HepG2 (cell line): ENCODE results near the gene YPEL3. TPM values are rescaled to one million over a fixed set of nuclear protein-coding genes. Genes with fewer than 3 reads are reported as not detected.

Source experiments
- ATAC-seq: fragments of 200-7000 bp; cut with Tn5 transposase; 3 replicates; pipeline ENCODE4 v1.9.1; 2020; ENCODE audit warnings: mild to moderate bottlenecking, moderate library complexity
- BruUV-seq: library from RNA; stranded (reverse); fragments of 400-500 nt; replicated peaks from 2 replicates; lab custom pipeline; 2021; lab: Mats Ljungman, UMichigan
- CTCF ChIA-PET: fragments of 300-600 bp; formaldehyde crosslinking; extraction: SDS; loops from one replicate; lab custom pipeline; 2021; ENCODE audit warnings: low total read pairs, inconsistent platforms, low intra/inter-chr PET ratio; lab: Yijun Ruan, JAX
- POLR2A ChIA-PET: fragments of 350-600 bp; sonication (Branson Sonifier 250); formaldehyde crosslinking; loops from one replicate; lab custom pipeline; 2020; ENCODE audit warnings: antibody characterized with exemption, inconsistent platforms; lab: Yijun Ruan, JAX
- DNase-seq: peaks from one replicate; pipeline ENCODE4 v3.0.0-alpha.2; 2015; ENCODE audit warnings: low spot score
- FAIRE-seq: peaks from 3 replicates; lab custom pipeline; 2011; peaks lifted over from hg19 to GRCh38; lab: Jason Lieb, UNC
- H2AFZ ChIP-seq: one replicate; pipeline ENCODE4 v1.6.1; 2011; ENCODE audit warnings: low read length, inconsistent platforms
- H3K27ac ChIP-seq: fragments of 300-600 bp; 3 replicates; pipeline ENCODE4 v1.8.0; 2011; ENCODE audit warnings: mixed run types, mild to moderate bottlenecking, mixed read lengths, low read length, inconsistent platforms; ENCODE audit not compliant: insufficient read depth; ENCODE audit errors: extremely low read length
- H3K27me3 ChIP-seq, 2 experiments: fragments of 200-600 bp in 1 of 2; 2 replicates in 1 of 2; 3 replicates in 1 of 2; pipeline versions ENCODE4 v1.6.0 to v1.8.0; 2011; ENCODE audit warnings: low read length in 2 of 2, mild to moderate bottlenecking in 2 of 2, moderate library complexity in 2 of 2, inconsistent platforms in 1 of 2; ENCODE audit not compliant: insufficient read depth in 2 of 2, control insufficient read depth in 1 of 2
- H3K36me3 ChIP-seq, 2 experiments: fragments of 200-600 bp in 1 of 2; replicated peaks in 1 of 2; 2 replicates in 1 of 2; 3 replicates in 1 of 2; pipeline versions ENCODE4 v1.5.1 to v1.8.0; 2011; ENCODE audit warnings: low read length in 2 of 2, inconsistent platforms in 1 of 2; ENCODE audit not compliant: insufficient read depth in 2 of 2, control insufficient read depth in 1 of 2
- H3K4me1 ChIP-seq: 2 replicates; pipeline ENCODE4 v1.5.1; 2012; ENCODE audit warnings: low read length, inconsistent platforms; ENCODE audit not compliant: insufficient read depth
- H3K4me2 ChIP-seq: 2 replicates; pipeline ENCODE4 v1.6.0; 2011; ENCODE audit warnings: low read depth, low read length, inconsistent platforms
- H3K4me3 ChIP-seq, 3 experiments: fragments of 200-600 bp in 1 of 3; sonication (generic), shearing (Covaris generic) in 1 of 3; replicated peaks in 1 of 3; 2 replicates each; pipeline ENCODE4 v1.5.1; 2011 to 2016; ENCODE audit warnings: low read length in 3 of 3, inconsistent platforms in 2 of 3, low read depth in 2 of 3, mild to moderate bottlenecking in 2 of 3, control low read depth in 1 of 3, mixed read lengths in 1 of 3; ENCODE audit not compliant: insufficient read depth in 1 of 3
- H3K79me2 ChIP-seq: one replicate; pipeline ENCODE4 v1.6.1; 2011; ENCODE audit warnings: low read length, inconsistent platforms; ENCODE audit not compliant: insufficient read depth
- H3K9ac ChIP-seq: 2 replicates; pipeline ENCODE4 v1.6.0; 2011; ENCODE audit warnings: mild to moderate bottlenecking, low read depth, low read length, inconsistent platforms; ENCODE audit not compliant: insufficient read depth
- H3K9me3 ChIP-seq: 2 replicates; pipeline ENCODE4 v1.5.1; 2012; ENCODE audit warnings: mild to moderate bottlenecking, low read length
- H4K20me1 ChIP-seq: 2 replicates; pipeline ENCODE4 v1.6.0; 2011; ENCODE audit warnings: inconsistent platforms, mild to moderate bottlenecking, low read length, moderate library complexity; ENCODE audit not compliant: insufficient read depth
- ETV5 ChIP-seq: IDR thresholded peaks from 2 replicates; pipeline ENCODE4 v1.6.1; 2018; ENCODE audit warnings: missing biosample characterization, missing genetic modification reagents, inconsistent platforms, borderline replicate concordance
- FOXP1 ChIP-seq, 2 experiments: fragments of 450-650 bp in 1 of 2; IDR thresholded peaks; 2 replicates each; pipeline ENCODE4 v1.6.1; 2017 to 2018; ENCODE audit warnings: antibody characterized with exemption in 1 of 2
- GFI1 ChIP-seq: sonication (generic); formaldehyde crosslinking; IDR thresholded peaks from 2 replicates; pipeline ENCODE4 v1.5.0; 2020; ENCODE audit warnings: missing genetic modification reagents, mild to moderate bottlenecking, borderline replicate concordance
- HNRNPLL ChIP-seq: fragments of 200-400 bp; formaldehyde crosslinking; IDR thresholded peaks from 2 replicates; pipeline ENCODE4 v1.6.1; 2017; ENCODE audit warnings: mild to moderate bottlenecking, low read depth, low read length; ENCODE audit not compliant: poor library complexity, severe bottlenecking
- ISX ChIP-seq: sonication (generic); formaldehyde crosslinking; conservative IDR thresholded peaks from 2 replicates; pipeline ENCODE4 v1.5.0; 2020; ENCODE audit warnings: missing genetic modification reagents
- LCORL ChIP-seq, 2 experiments: fragments of 450-650 bp in 1 of 2; sonication (generic) in 1 of 2; formaldehyde crosslinking in 1 of 2; IDR thresholded peaks; 2 replicates each; pipeline versions ENCODE4 v1.5.0 to v1.6.1; 2017 to 2020; ENCODE audit warnings: antibody characterized with exemption in 1 of 2, missing genetic modification reagents in 1 of 2
- MEIS2 ChIP-seq: sonication (generic); formaldehyde crosslinking; IDR thresholded peaks from 2 replicates; pipeline ENCODE4 v1.9.0; 2021; ENCODE audit warnings: mild to moderate bottlenecking, missing genetic modification reagents
- RBFOX2 ChIP-seq: fragments of 200-400 bp; formaldehyde crosslinking; IDR thresholded peaks from 2 replicates; pipeline ENCODE4 v1.6.1; 2017; ENCODE audit warnings: low read depth, mild to moderate bottlenecking, low read length
- TSC22D2 ChIP-seq: sonication (generic); formaldehyde crosslinking; IDR thresholded peaks from 2 replicates; pipeline ENCODE4 v1.5.1; 2020; ENCODE audit warnings: missing genetic modification reagents, mild to moderate bottlenecking, borderline replicate concordance
- ZNF138 ChIP-seq: sonication (generic); formaldehyde crosslinking; IDR thresholded peaks from 2 replicates; pipeline ENCODE4 v1.5.0; 2020; ENCODE audit warnings: mild to moderate bottlenecking, low read depth, missing genetic modification reagents
- ZNF430 ChIP-seq: sonication (generic); formaldehyde crosslinking; IDR thresholded peaks from 2 replicates; pipeline ENCODE4 v1.9.0; 2021; ENCODE audit warnings: mild to moderate bottlenecking, missing genetic modification reagents
- ZNF652 ChIP-seq: IDR thresholded peaks from 2 replicates; pipeline ENCODE4 v1.6.1; 2016; ENCODE audit warnings: low read depth, borderline replicate concordance
- ZNF660 ChIP-seq: sonication (generic); formaldehyde crosslinking; IDR thresholded peaks from 2 replicates; pipeline ENCODE4 v1.5.1; 2020; ENCODE audit warnings: mild to moderate bottlenecking, low read depth, missing genetic modification reagents, borderline replicate concordance
- ZNF749 ChIP-seq: sonication (generic); formaldehyde crosslinking; IDR thresholded peaks from 2 replicates; pipeline ENCODE4 v1.8.0; 2022; ENCODE audit warnings: mild to moderate bottlenecking, missing genetic modification reagents, moderate library complexity, borderline replicate concordance
- WGBS: methylation state at CpG from one replicate; pipeline ENCODE4 v1.1.6; 2017; ENCODE audit warnings: low lambda C conversion rate; 5-methylcytosine and 5-hydroxymethylcytosine counted together
- in situ Hi-C: cut with HindIII; loops from 2 replicates; pipeline ENCODE4 v1.10.0; 2017; ENCODE audit warnings: low pct_unique_long_range_greater_than_20kb; ENCODE audit not compliant: extremely low pct_ligation_motif_present
- intact Hi-C: fragments of 100-400 bp; cut with micrococcal nuclease; formaldehyde crosslinking; loops from one replicate; pipeline ENCODE4 v1.10.0; 2022; ENCODE audit not compliant: unreplicated experiment
- polyA plus RNA-seq, 8 experiments: library from polyadenylated mRNA; depleted of rRNA in 3 of 8; stranded (reverse) in 7 of 8; unstranded in 1 of 8; fragments of >200 nt; fragmentation: Illumina TruSeq in 4 of 8; extraction: Trizol in 4 of 8; gene quantifications; 2 replicates each; pipeline versions ENCODE4 v1.2.1 to v1.2.3, GENCODE V29; 2011 to 2016; ENCODE audit warnings: low read depth in 4 of 8, missing spikeins in 1 of 8, mixed read lengths in 1 of 8; ENCODE audit not compliant: insufficient read depth in 1 of 8
- total RNA-seq, 5 experiments: library from RNA; depleted of rRNA; stranded (reverse); fragments of >200 nt; fragmentation: Illumina TruSeq; extraction: Trizol; gene quantifications; 2 replicates each; pipeline ENCODE4 v1.2.3, GENCODE V29; 2016; ENCODE audit warnings: low read depth in 1 of 5
- TF ChIP-seq, protein P1 (sequence below): sonication (generic); formaldehyde crosslinking; IDR thresholded peaks from 2 replicates; pipeline ENCODE4 v1.8.1; 2023; ENCODE audit warnings: mild to moderate bottlenecking, inconsistent platforms, moderate library complexity, missing genetic modification reagents, borderline replicate concordance
- TF ChIP-seq, protein P2 (sequence below): sonication (generic); formaldehyde crosslinking; IDR thresholded peaks from 2 replicates; pipeline ENCODE4; 2020; ENCODE audit warnings: missing genetic modification reagents, mild to moderate bottlenecking, borderline replicate concordance

The YPEL3 gene
- total and polyA plus RNA-seq, 2 of the 13 experiments (the other 11 are each of a cell fraction or from before 2014, with no cell fraction given) = 5.4 to 47.0 TPM

DNA sequence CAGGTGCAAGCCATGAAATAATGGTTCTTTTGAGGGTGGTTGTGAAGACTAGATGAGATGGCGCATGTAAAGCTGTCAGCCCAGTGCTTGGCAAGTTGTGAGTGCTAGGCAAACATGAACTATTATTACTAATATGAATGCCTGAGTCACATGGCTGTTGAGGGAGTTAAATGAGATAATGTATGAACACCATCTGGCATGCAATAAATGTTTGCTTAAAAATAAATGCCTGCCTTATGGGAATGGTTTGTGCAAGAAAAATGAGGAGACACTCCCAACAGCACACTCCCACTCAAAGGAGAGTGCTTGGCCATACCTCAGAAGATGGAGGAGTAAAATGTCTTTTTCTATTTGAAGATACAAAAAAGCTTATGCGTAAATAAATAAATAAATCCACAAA lies 23.4 kb upstream of the YPEL3 start:
- no peak overlapping the region for H2AFZ ChIP-seq
- peaks cover 9 to 20% of the 10 kb centered on the region in 2 experiments for H3K36me3 ChIP-seq
- no peaks in the 10 kb centered on the region for H3K79me2 ChIP-seq
- ChIA-PET POLR2A (no interaction called here), CTCF (no interaction called here)
- FAIRE-seq = no peak
- H4K20me1 ChIP-seq = no peaks in the 10 kb centered on the region
- no peak overlapping the region for H3K4me2 ChIP-seq
- no peak for ATAC-seq
- in situ Hi-C loops = no loop called here
- peaks cover 34% of the 10 kb centered on the region for H3K4me1 ChIP-seq
- no peak overlapping the region for H3K9ac ChIP-seq
- no peak for DNase-seq
- H3K27me3 ChIP-seq = no peaks in the 10 kb centered on the region
- H3K9me3 ChIP-seq = no peaks in the 10 kb centered on the region
- intact Hi-C loops = no loop called here
- no peak overlapping the region for H3K27ac ChIP-seq
- no peak overlapping the region for H3K4me3 ChIP-seq
- TF ChIP-seq GFI1 = no peak
- no peak for TF ChIP-seq TSC22D2 (CRISPR knock-in tag)
- no peak for TF ChIP-seq HNRNPLL
- TF ChIP-seq, protein P1, sequence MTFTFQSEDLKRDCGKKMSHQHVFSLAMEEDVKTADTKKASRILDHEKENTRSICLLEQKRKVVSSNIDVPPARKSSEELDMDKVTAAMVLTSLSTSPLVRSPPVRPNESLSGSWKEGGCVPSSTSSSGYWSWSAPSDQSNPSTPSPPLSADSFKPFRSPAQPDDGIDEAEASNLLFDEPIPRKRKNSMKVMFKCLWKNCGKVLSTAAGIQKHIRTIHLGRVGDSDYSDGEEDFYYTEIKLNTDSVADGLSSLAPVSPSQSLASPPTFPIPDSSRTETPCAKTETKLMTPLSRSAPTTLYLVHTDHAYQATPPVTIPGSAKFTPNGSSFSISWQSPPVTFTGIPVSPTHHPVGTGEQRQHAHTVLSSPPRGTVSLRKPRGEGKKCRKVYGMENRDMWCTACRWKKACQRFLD = no peak
- 0 out of 2 replicates have a peak, but pooled peaks have one; percentile 7 for TF ChIP-seq RBFOX2
- TF ChIP-seq ZNF660 = no peak
- no peak for TF ChIP-seq ZNF430 (CRISPR knock-in tag)
- WGBS = 97% methylated on average over 2 of the region's 2 CpGs
- BruUV-seq = no TSS peak

DNA sequence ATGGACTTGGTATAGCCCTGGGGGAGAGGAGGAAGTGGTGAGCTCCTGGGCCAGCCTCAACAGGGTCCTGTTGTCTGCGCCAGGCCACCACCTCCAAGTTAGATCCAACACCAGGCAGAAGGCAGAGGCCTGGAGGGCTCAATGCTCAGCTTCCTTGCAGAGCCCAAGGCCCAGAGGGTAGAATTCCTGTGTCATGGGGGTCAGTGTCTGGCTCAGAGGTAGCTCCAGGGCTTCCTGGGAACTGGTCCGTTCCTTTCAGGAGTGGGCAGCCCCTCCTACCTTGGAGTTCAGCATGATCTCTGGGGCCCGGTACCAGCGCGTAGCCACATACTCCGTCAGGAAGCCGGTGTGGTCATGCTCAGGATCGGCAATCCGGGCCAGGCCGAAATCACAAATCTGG lies 21.8 kb upstream of the YPEL3 start:
- Histone ChIP-seq H3K79me2 (no peaks in the 10 kb centered on the region), H3K9ac (no peak overlapping the region), H3K9me3 (no peaks in the 10 kb centered on the region), H3K4me2 (no peak overlapping the region), H3K27me3 (no peaks in the 10 kb centered on the region), H2AFZ (no peak overlapping the region), H4K20me1 (no peaks in the 10 kb centered on the region), H3K36me3 (peaks cover 9 to 20% of the 10 kb centered on the region in 2 experiments), H3K27ac (no peak overlapping the region), H3K4me3 (no peak overlapping the region), H3K4me1 (peaks cover 33% of the 10 kb centered on the region)
- DNase-seq = no peak
- no peak for ATAC-seq
- ChIA-PET CTCF (no interaction called here), POLR2A (no interaction called here)
- FAIRE-seq = no peak
- 98% methylated on average over 9 of the region's 10 CpGs for WGBS
- in situ Hi-C loops (no loop called here), intact Hi-C loops (no loop called here)
- BruUV-seq = no TSS peak
- no peak for TF ChIP-seq ETV5 (CRISPR knock-in tag)
- TF ChIP-seq MEIS2 (CRISPR knock-in tag) = no peak
- no peak for TF ChIP-seq ZNF749
- no peak for TF ChIP-seq ZNF652 (CRISPR knock-in tag)
- TF ChIP-seq, protein P2, sequence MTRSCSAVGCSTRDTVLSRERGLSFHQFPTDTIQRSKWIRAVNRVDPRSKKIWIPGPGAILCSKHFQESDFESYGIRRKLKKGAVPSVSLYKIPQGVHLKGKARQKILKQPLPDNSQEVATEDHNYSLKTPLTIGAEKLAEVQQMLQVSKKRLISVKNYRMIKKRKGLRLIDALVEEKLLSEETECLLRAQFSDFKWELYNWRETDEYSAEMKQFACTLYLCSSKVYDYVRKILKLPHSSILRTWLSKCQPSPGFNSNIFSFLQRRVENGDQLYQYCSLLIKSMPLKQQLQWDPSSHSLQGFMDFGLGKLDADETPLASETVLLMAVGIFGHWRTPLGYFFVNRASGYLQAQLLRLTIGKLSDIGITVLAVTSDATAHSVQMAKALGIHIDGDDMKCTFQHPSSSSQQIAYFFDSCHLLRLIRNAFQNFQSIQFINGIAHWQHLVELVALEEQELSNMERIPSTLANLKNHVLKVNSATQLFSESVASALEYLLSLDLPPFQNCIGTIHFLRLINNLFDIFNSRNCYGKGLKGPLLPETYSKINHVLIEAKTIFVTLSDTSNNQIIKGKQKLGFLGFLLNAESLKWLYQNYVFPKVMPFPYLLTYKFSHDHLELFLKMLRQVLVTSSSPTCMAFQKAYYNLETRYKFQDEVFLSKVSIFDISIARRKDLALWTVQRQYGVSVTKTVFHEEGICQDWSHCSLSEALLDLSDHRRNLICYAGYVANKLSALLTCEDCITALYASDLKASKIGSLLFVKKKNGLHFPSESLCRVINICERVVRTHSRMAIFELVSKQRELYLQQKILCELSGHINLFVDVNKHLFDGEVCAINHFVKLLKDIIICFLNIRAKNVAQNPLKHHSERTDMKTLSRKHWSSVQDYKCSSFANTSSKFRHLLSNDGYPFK (CRISPR knock-in tag) = no peak
- no peak for TF ChIP-seq ISX
- TF ChIP-seq ZNF430 (CRISPR knock-in tag) = no peak
- no peak for TF ChIP-seq LCORL (IDR thresholded peaks at IDR 0.05)
- no peak for TF ChIP-seq LCORL (CRISPR knock-in tag; IDR thresholded peaks at IDR 0.05)
- TF ChIP-seq FOXP1 (IDR thresholded peaks at IDR 0.05) = no peak
- TF ChIP-seq FOXP1 (CRISPR knock-in tag; IDR thresholded peaks at IDR 0.05) = no peak
- no peak for TF ChIP-seq ZNF138 (CRISPR knock-in tag)
